Stimulated activated naive B cell treated with anti-CD40 and anti-IgM and Interleukin-4, amounts not matched to agents 10 μg/mL and 1 μg/mL and 100 μg/mL, for 72 hours (primary cell): ENCODE data around the gene POFUT1.

ENCODE experiments used
- ATAC-seq, 2 donors: fragments of 150-1000 bp; cut with Tn5 transposase; replicated peaks; 2 replicates each; pipeline ENCODE4 v1.10.0; 2021; ENCODE audit warnings: moderate library complexity in 1 of 2
- DNase-seq: peaks from one replicate; pipeline ENCODE4 v3.0.0; 2021
- H3K27ac Mint-ChIP-seq: one replicate; pipeline ENCODE4 v1.8.0; 2022; ENCODE audit warnings: mild to moderate bottlenecking, mixed read lengths
- H3K27me3 Mint-ChIP-seq, 2 donors: one replicate each; pipeline ENCODE4 v1.8.0; 2022; ENCODE audit warnings: mixed read lengths in 2 of 2
- H3K36me3 Mint-ChIP-seq, 2 donors: one replicate each; pipeline ENCODE4 v1.8.0; 2022; ENCODE audit warnings: mixed read lengths in 2 of 2, mild to moderate bottlenecking in 1 of 2
- H3K4me1 Mint-ChIP-seq, 2 donors: one replicate each; pipeline ENCODE4 v1.8.0; 2022; ENCODE audit warnings: mixed read lengths in 2 of 2, mild to moderate bottlenecking in 1 of 2
- H3K4me3 Mint-ChIP-seq, 2 donors: one replicate each; pipeline ENCODE4 v1.8.0; 2022; ENCODE audit warnings: mild to moderate bottlenecking in 2 of 2, mixed read lengths in 2 of 2, moderate library complexity in 1 of 2
- H3K9me3 Mint-ChIP-seq, 2 donors: one replicate each; pipeline ENCODE4 v1.8.0; 2022; ENCODE audit warnings: mixed read lengths in 2 of 2, mild to moderate bottlenecking in 1 of 2

The POFUT1 gene

GRCh38 chr20:32230707-32231106 lies 23.0 kb downstream of the POFUT1 start:
- H3K27ac Mint-ChIP-seq, result peak overlapping the region; percentile 39
- H3K4me1 Mint-ChIP-seq, result peaks cover 28 to 32% of the 10 kb centered on the region in 2 donors
- no peak for ATAC-seq
- no peaks in the 10 kb centered on the region for H3K27me3 Mint-ChIP-seq
- peaks cover 60 to 86% of the 10 kb centered on the region in 2 donors for H3K36me3 Mint-ChIP-seq
- no peak for DNase-seq
- H3K9me3 Mint-ChIP-seq, result no peaks in the 10 kb centered on the region
- no peak overlapping the region for H3K4me3 Mint-ChIP-seq

- Mint-ChIP-seq H3K27me3 (no peaks in the 10 kb centered on the region), H3K4me1 (peaks cover 28 to 32% of the 10 kb centered on the region in 2 donors), H3K4me3 (no peak overlapping the region), H3K27ac (peak overlapping the region; percentile 96), H3K9me3 (no peaks in the 10 kb centered on the region), H3K36me3 (peaks cover 61 to 85% of the 10 kb centered on the region in 2 donors)
- ATAC-seq (no peak), DNase-seq (no peak)
Observed at GRCh38 chr20:32231245-32231644, 23.6 kb downstream of the POFUT1 start.

DNA sequence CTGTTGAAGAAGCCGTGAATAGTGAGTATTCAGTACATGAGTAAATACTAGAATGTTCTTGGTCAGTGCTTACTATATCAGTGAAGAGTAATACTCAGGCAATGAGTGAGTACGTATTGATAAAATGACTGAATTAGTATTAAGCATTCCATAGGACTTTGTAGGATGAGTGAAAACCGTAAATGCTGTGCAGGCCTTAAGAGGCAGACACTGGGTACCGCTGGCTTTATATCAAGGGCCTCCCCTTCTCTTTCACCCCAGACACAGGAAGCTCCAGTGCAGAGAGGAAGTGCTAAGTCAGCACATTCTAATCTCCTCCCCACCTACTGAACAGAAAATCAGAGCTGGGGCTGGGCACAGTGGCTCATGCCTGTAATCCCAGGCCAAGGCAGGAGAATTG lies 24.2 kb downstream of the POFUT1 start:
- ATAC-seq (peak; percentile 67 to 74), DNase-seq (no peak)
- peaks cover 28 to 32% of the 10 kb centered on the region in 2 donors for H3K4me1 Mint-ChIP-seq

GRCh38 chr20:32232326-32232886 lies 24.7 kb downstream of the POFUT1 start:
- no peaks in the 10 kb centered on the region for H3K9me3 Mint-ChIP-seq
- ATAC-seq (peak; percentile 80 to 86), DNase-seq (no peak)
- peaks cover 28 to 32% of the 10 kb centered on the region in 2 donors for H3K4me1 Mint-ChIP-seq
- H3K36me3 Mint-ChIP-seq, result peaks cover 69 to 84% of the 10 kb centered on the region in 2 donors
- H3K4me3 Mint-ChIP-seq, result peak overlapping the region; percentile 46 to 62
- H3K27ac Mint-ChIP-seq, result peak overlapping the region; percentile 96
- H3K27me3 Mint-ChIP-seq, result no peaks in the 10 kb centered on the region

More for the DNA sequence above, 24.2 kb downstream of the POFUT1 start:
- Mint-ChIP-seq H3K9me3 (no peaks in the 10 kb centered on the region), H3K4me3 (peak overlapping the region; percentile 20 to 69), H3K36me3 (peaks cover 64 to 82% of the 10 kb centered on the region in 2 donors), H3K27me3 (no peaks in the 10 kb centered on the region), H3K27ac (peak overlapping the region; percentile 96)

- H3K4me1 Mint-ChIP-seq, result peaks cover 28 to 32% of the 10 kb centered on the region in 2 donors
- H3K36me3 Mint-ChIP-seq, result peaks cover 63 to 79% of the 10 kb centered on the region in 2 donors
- H3K9me3 Mint-ChIP-seq, result no peaks in the 10 kb centered on the region
- peak overlapping the region in 1 of 2 donors; percentile 62 for H3K4me3 Mint-ChIP-seq
- peak overlapping the region; percentile 96 for H3K27ac Mint-ChIP-seq
- DNase-seq (no peak), ATAC-seq (no peak)
- H3K27me3 Mint-ChIP-seq, result no peaks in the 10 kb centered on the region
Observed at GRCh38 chr20:32233286-32233685, 25.6 kb downstream of the POFUT1 start.

- DNase-seq, result no peak
- no peaks in the 10 kb centered on the region for H3K27me3 Mint-ChIP-seq
- no peak overlapping the region for H3K27ac Mint-ChIP-seq
- no peak overlapping the region for H3K4me3 Mint-ChIP-seq
- ATAC-seq, result no peak
- no peaks in the 10 kb centered on the region for H3K9me3 Mint-ChIP-seq
- peaks cover 56 to 71% of the 10 kb centered on the region in 2 donors for H3K36me3 Mint-ChIP-seq
- H3K4me1 Mint-ChIP-seq, result peaks cover 28 to 33% of the 10 kb centered on the region in 2 donors
Observed at GRCh38 chr20:32234135-32234808, 26.6 kb downstream of the POFUT1 start.

- H3K36me3 Mint-ChIP-seq, result peaks cover 52 to 61% of the 10 kb centered on the region in 2 donors
- H3K27ac Mint-ChIP-seq, result peak overlapping the region; percentile 76
- ATAC-seq (no peak), DNase-seq (no peak)
- H3K4me3 Mint-ChIP-seq, result no peak overlapping the region
- peaks cover 37 to 45% of the 10 kb centered on the region in 2 donors for H3K4me1 Mint-ChIP-seq
- H3K9me3 Mint-ChIP-seq, result no peaks in the 10 kb centered on the region
- no peaks in the 10 kb centered on the region for H3K27me3 Mint-ChIP-seq
Observed at GRCh38 chr20:32235331-32236047, 27.8 kb downstream of the POFUT1 start.

DNA sequence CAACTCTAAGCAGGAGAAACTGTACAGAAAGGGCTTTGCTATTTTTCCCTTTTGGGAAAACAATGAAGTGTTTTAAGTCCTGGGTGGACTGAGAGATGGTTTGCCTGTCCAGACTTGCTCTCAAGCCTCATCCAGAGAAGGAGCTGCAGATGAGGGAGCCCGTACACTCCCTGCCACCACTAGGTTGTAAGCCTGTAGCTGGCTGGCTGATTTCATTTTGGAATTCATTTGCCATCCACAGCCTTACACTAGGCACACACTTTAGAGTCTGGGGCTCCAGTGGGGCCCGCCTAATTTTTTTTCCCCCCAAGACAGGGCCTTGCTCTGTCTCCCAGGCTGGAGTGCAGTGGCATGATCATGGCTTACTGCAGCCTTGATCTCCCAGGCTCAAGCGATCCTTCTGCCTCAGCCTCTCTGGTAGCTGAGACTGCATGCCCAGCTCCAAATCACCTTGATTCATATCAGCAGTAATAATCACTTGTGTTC lies 28.4 kb downstream of the POFUT1 start:
- Mint-ChIP-seq H3K9me3 (no peaks in the 10 kb centered on the region), H3K4me3 (no peak overlapping the region)

GRCh38 chr20:32236819-32237218 lies 29.1 kb downstream of the POFUT1 start:
- Mint-ChIP-seq H3K36me3 (peaks cover 41 to 47% of the 10 kb centered on the region in 2 donors), H3K9me3 (no peaks in the 10 kb centered on the region), H3K27ac (no peak overlapping the region), H3K4me1 (peaks cover 25 to 34% of the 10 kb centered on the region in 2 donors), H3K4me3 (no peak overlapping the region), H3K27me3 (no peaks in the 10 kb centered on the region)
- ATAC-seq (no peak), DNase-seq (no peak)

More for the DNA sequence above, 28.4 kb downstream of the POFUT1 start:
- ATAC-seq (no peak), DNase-seq (no peak)
- Mint-ChIP-seq H3K36me3 (peaks cover 46 to 55% of the 10 kb centered on the region in 2 donors), H3K27me3 (no peaks in the 10 kb centered on the region), H3K27ac (peak overlapping the region; percentile 31), H3K4me1 (peaks cover 33 to 42% of the 10 kb centered on the region in 2 donors)

DNA sequence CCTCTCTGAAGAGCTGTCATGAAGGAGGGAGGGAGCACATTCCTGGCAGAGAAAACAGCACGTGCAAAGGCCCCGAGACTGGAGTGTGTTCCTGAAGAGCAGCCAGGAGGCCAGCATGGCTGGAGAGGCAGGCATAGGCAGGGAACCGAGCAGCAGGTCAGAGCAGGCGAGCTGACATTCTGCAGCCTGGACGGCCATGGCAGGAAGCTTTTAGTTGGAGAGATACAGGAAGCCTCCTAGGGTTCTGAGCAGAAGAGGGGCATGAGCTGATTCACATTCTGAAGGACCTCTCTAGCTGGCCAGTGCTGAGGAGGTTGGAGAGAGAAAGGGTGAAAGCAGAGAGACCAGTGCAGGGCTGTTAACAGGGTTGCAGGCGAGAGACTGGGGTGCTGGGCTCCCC lies 29.7 kb downstream of the POFUT1 start:
- H3K36me3 Mint-ChIP-seq, result peaks cover 38 to 43% of the 10 kb centered on the region in 2 donors
- H3K27ac Mint-ChIP-seq, result no peak overlapping the region
- no peak overlapping the region for H3K4me3 Mint-ChIP-seq
- H3K27me3 Mint-ChIP-seq, result no peaks in the 10 kb centered on the region
- ATAC-seq (no peak), DNase-seq (no peak)
- no peaks in the 10 kb centered on the region for H3K9me3 Mint-ChIP-seq
- H3K4me1 Mint-ChIP-seq, result peaks cover 21 to 28% of the 10 kb centered on the region in 2 donors

DNA sequence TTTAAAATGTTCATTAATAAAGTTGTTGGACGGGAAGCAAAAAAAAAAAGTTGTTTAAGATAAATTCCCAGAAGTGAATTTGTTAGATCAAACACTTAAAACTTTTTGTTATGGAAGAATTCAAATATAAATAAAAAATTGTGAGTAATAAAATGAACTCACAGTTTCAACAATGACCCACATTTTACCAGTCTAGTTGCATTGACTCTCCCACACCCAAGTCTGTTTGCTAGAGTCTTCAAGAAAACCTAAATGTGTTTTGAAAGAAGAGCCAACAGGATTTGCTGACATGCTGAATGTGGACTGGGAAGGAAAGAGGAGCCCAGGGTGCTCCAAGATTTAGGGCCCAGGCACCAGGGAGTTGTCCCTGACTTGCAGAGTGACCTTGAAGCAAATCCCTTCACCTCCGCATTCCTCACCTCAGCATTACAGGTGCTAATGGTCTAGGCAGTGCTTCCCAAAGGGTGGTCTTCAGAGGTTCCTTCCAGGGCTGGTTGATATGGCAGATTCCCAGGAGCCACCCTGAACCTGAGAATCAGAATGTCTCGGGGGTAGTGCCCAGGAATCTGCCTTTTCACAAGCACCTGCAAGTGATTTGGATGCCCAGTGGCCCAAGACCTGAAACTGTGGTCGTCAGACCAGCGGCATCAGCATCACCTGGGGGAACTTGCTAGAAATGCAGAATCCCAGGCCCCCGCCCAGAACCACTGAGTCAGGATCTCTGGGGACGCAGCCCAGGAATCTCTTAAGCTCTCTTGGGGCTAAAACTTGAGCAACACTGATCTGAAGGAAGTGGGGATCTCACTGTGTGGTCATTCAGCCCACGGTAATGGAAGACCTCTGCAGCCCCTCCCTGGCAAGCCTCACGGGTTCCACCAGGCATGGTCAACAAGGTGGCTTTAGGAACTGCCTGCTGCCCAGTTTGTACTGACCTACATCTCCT lies 31.1 kb downstream of the POFUT1 start:
- ATAC-seq (no peak), DNase-seq (no peak)
- Mint-ChIP-seq H3K9me3 (no peaks in the 10 kb centered on the region), H3K27ac (no peak overlapping the region), H3K36me3 (peaks cover 26 to 29% of the 10 kb centered on the region in 2 donors), H3K4me1 (peaks cover 9 to 15% of the 10 kb centered on the region in 2 donors), H3K4me3 (no peak overlapping the region), H3K27me3 (no peaks in the 10 kb centered on the region)

- DNase-seq, result no peak
- H3K9me3 Mint-ChIP-seq, result no peaks in the 10 kb centered on the region
- H3K36me3 Mint-ChIP-seq, result peaks cover 15 to 18% of the 10 kb centered on the region in 2 donors
- ATAC-seq, result no peak
- H3K4me3 Mint-ChIP-seq, result no peak overlapping the region
- H3K27ac Mint-ChIP-seq, result peak overlapping the region; percentile 4
- H3K4me1 Mint-ChIP-seq, result peaks cover 9 to 15% of the 10 kb centered on the region in 2 donors
- no peaks in the 10 kb centered on the region for H3K27me3 Mint-ChIP-seq
Observed at GRCh38 chr20:32240205-32240604, 32.5 kb downstream of the POFUT1 start.

GRCh38 chr20:32241807-32242206 lies 34.1 kb downstream of the POFUT1 start:
- no peak for DNase-seq
- Mint-ChIP-seq H3K27me3 (no peaks in the 10 kb centered on the region), H3K4me1 (peaks cover 9 to 15% of the 10 kb centered on the region in 2 donors), H3K36me3 (peaks cover 6 to 9% of the 10 kb centered on the region in 2 donors), H3K4me3 (no peak overlapping the region), H3K9me3 (no peaks in the 10 kb centered on the region), H3K27ac (no peak overlapping the region)
- ATAC-seq, result no peak
